Osteoblast (primary cell): ENCODE data around the gene ZNF23. TPM values are rescaled to one million over a fixed set of nuclear protein-coding genes. Genes with fewer than 3 reads are reported as not detected.

Experiments used
- DNase-seq: peaks from one replicate; pipeline ENCODE4 v3.0.0; 2011; ENCODE audit warnings: low spot score, mixed read lengths; ENCODE audit not compliant: insufficient read length; ENCODE audit errors: missing footprints
- H2AFZ ChIP-seq: 2 replicates; pipeline ENCODE4 v1.6.0; 2011; ENCODE audit warnings: mild to moderate bottlenecking, low read length
- H3K27ac ChIP-seq: 2 replicates; pipeline ENCODE4 v1.5.1; 2011; ENCODE audit warnings: mild to moderate bottlenecking, low read depth, low read length, moderate library complexity
- H3K27me3 ChIP-seq: 2 replicates; pipeline ENCODE4 v1.6.0; 2012; ENCODE audit warnings: mild to moderate bottlenecking, control low read depth, inconsistent platforms, low read length, moderate library complexity; ENCODE audit not compliant: insufficient read depth
- H3K36me3 ChIP-seq: 2 replicates; pipeline ENCODE4 v1.5.1; 2011; ENCODE audit warnings: mild to moderate bottlenecking, low read length, control low read depth, moderate library complexity; ENCODE audit not compliant: insufficient read depth
- H3K4me1 ChIP-seq: 2 replicates; pipeline ENCODE4 v1.5.1; 2011; ENCODE audit warnings: mild to moderate bottlenecking, low read length, control low read depth, moderate library complexity; ENCODE audit not compliant: insufficient read depth
- H3K4me2 ChIP-seq: 2 replicates; pipeline ENCODE4 v1.6.0; 2011; ENCODE audit warnings: mild to moderate bottlenecking, low read length; ENCODE audit not compliant: insufficient read depth
- H3K4me3 ChIP-seq: fragments of 200-600 bp; sonication (generic); 3 replicates; pipeline ENCODE4 v1.5.1; 2012; ENCODE audit warnings: mild to moderate bottlenecking, low read length, inconsistent platforms; ENCODE audit not compliant: insufficient read depth
- H3K79me2 ChIP-seq: 2 replicates; pipeline ENCODE4 v1.6.0; 2012; ENCODE audit warnings: mild to moderate bottlenecking, low read length, control low read depth, inconsistent platforms; ENCODE audit not compliant: insufficient read depth
- H3K9me3 ChIP-seq: 2 replicates; pipeline ENCODE4 v1.5.1; 2011; ENCODE audit warnings: low read depth, low read length, control low read depth
- H4K20me1 ChIP-seq: 2 replicates; pipeline ENCODE4 v1.6.0; 2012; ENCODE audit warnings: mild to moderate bottlenecking, low read length, control low read depth; ENCODE audit not compliant: insufficient read depth
- CTCF ChIP-seq: IDR thresholded peaks from 2 replicates; pipeline ENCODE4 v1.5.1; 2011; ENCODE audit warnings: mild to moderate bottlenecking, low read depth, low read length, moderate library complexity; ENCODE audit errors: extremely low read depth
- total RNA-seq: library from RNA; depleted of rRNA; stranded (reverse); fragments of >200 nt; gene quantifications from 2 replicates; pipeline ENCODE4 v1.2.3, GENCODE V29; 2012

Gene ZNF23
- total RNA-seq, 1 donor: 9.8 TPM

- no peaks in the 10 kb centered on the region for H3K27me3 ChIP-seq
- no peak within 1 kb of the TSS for H2AFZ ChIP-seq
- no peak within 1 kb of the TSS for H3K4me2 ChIP-seq
- H4K20me1 ChIP-seq: no peaks in the 10 kb centered on the region
- no peak for TF ChIP-seq CTCF
- no peaks in the 10 kb centered on the region for H3K79me2 ChIP-seq
- H3K4me3 ChIP-seq: no peak within 1 kb of the TSS
- no peaks in the 10 kb centered on the region for H3K36me3 ChIP-seq
- no peak within 1 kb of the TSS for H3K27ac ChIP-seq
- DNase-seq: no peak
- no peaks in the 10 kb centered on the region for H3K4me1 ChIP-seq
- peaks cover 9% of the 10 kb centered on the region for H3K9me3 ChIP-seq
These were observed 20.0 kb downstream of the ZNF23 start, which contains the start of gene TLE7 for GRCh38 chr16:71442051-71442440. Gene TLE7 (minus strand): TSS chr16:71442054. CDS start chr16:71433324, 8,730 bp downstream.

GRCh38 chr16:71441348-71442050 is 20.5 kb downstream of the ZNF23 start:
- no peak overlapping the region for H3K4me3 ChIP-seq
- no peaks in the 10 kb centered on the region for H4K20me1 ChIP-seq
- peaks cover 8% of the 10 kb centered on the region for H3K9me3 ChIP-seq
- DNase-seq: peak; percentile 85
- H3K27me3 ChIP-seq: no peaks in the 10 kb centered on the region
- peak; percentile 27 for TF ChIP-seq CTCF
- H3K4me2 ChIP-seq: no peak overlapping the region
- no peak overlapping the region for H2AFZ ChIP-seq
- no peaks in the 10 kb centered on the region for H3K36me3 ChIP-seq
- no peaks in the 10 kb centered on the region for H3K79me2 ChIP-seq
- H3K27ac ChIP-seq: no peak overlapping the region
- no peaks in the 10 kb centered on the region for H3K4me1 ChIP-seq

- Histone ChIP-seq H3K79me2 (no peaks in the 10 kb centered on the region), H2AFZ (no peak overlapping the region), H4K20me1 (no peaks in the 10 kb centered on the region), H3K4me1 (no peaks in the 10 kb centered on the region), H3K36me3 (no peaks in the 10 kb centered on the region), H3K27ac (no peak overlapping the region), H3K4me3 (no peak overlapping the region), H3K9me3 (peaks cover 3% of the 10 kb centered on the region), H3K27me3 (no peaks in the 10 kb centered on the region), H3K4me2 (no peak overlapping the region)
- DNase-seq: no peak
- TF ChIP-seq CTCF: peak; percentile 13
These were observed 21.2 kb downstream of the ZNF23 start for GRCh38 chr16:71440669-71441347.

- DNase-seq: no peak
- Histone ChIP-seq H3K36me3 (no peaks in the 10 kb centered on the region), H3K27me3 (no peaks in the 10 kb centered on the region), H3K4me2 (no peak overlapping the region), H3K4me1 (no peaks in the 10 kb centered on the region), H4K20me1 (no peaks in the 10 kb centered on the region), H2AFZ (no peak overlapping the region), H3K4me3 (no peak overlapping the region), H3K27ac (no peak overlapping the region), H3K9me3 (no peaks in the 10 kb centered on the region), H3K79me2 (no peaks in the 10 kb centered on the region)
- TF ChIP-seq CTCF: no peak
These were observed 22.5 kb downstream of the ZNF23 start for GRCh38 chr16:71439523-71439922.
